Measurements from ENCODE around the gene L3MBTL4.

Gene L3MBTL4

GRCh38 chr18:6370886-6371635 lies 43.6 kb downstream of the L3MBTL4 start:
- ChIA-PET POLR2A (no interaction called here), CTCF (interaction anchor here (1.0 to 1.3 kb wide), 2 partner anchors 34 to 38 kb away, joined by 3 read pairs; no protein-coding TSS in a partner anchor)
- no peak for TF ChIP-seq CTCF (IDR thresholded peaks at IDR 0.05; ENCODE audit: control extremely low read depth, extremely low read depth, low read depth, missing control alignments)
- no peak for DNase-seq (ENCODE audit: extremely low spot score)

GRCh38 chr18:6370410-6370809 lies 44.3 kb downstream of the L3MBTL4 start:
- POLR2A ChIA-PET, result no interaction called here
- no peak for TF ChIP-seq CTCF (IDR thresholded peaks at IDR 0.05; ENCODE audit: control extremely low read depth, extremely low read depth, low read depth, missing control alignments)
- no peak for DNase-seq (ENCODE audit: extremely low spot score)
- CTCF ChIA-PET, result interaction anchor here (1.0 to 1.3 kb wide), 4 partner anchors 10 to 39 kb away, joined by 3 to 4 read pairs (median 4); no protein-coding TSS in a partner anchor

GRCh38 chr18:6368017-6368416 lies 46.7 kb downstream of the L3MBTL4 start:
- CTCF ChIA-PET, result interaction anchor here (1.0 to 1.3 kb wide), 6 partner anchors 8 to 476 kb away, joined by 3 to 5 read pairs (median 4); no protein-coding TSS in a partner anchor
- no peak for DNase-seq (ENCODE audit: extremely low spot score)

GRCh38 chr18:6367208-6367607 lies 47.5 kb downstream of the L3MBTL4 start:
- no peak for TF ChIP-seq CTCF (IDR thresholded peaks at IDR 0.05; ENCODE audit: control extremely low read depth, extremely low read depth, low read depth, missing control alignments)
- CTCF ChIA-PET, result interaction anchor here (1.0 to 1.3 kb wide), 7 partner anchors 9 to 475 kb away, joined by 3 to 5 read pairs (median 3); no protein-coding TSS in a partner anchor
- DNase-seq (ENCODE audit: extremely low spot score), result no peak
- POLR2A ChIA-PET, result no interaction called here

More at GRCh38 chr18:6368017-6368416, 46.7 kb downstream of the L3MBTL4 start:
- TF ChIP-seq CTCF (IDR thresholded peaks at IDR 0.05; ENCODE audit: control extremely low read depth, extremely low read depth, low read depth, missing control alignments), result no peak
- POLR2A ChIA-PET, result no interaction called here

GRCh38 chr18:6366776-6367175 lies 47.9 kb downstream of the L3MBTL4 start:
- ChIA-PET POLR2A (no interaction called here), CTCF (interaction anchor here (0.9 to 2.1 kb wide), 5 partner anchors 7 to 476 kb away, joined by 3 to 8 read pairs (median 3); no protein-coding TSS in a partner anchor)
- DNase-seq (ENCODE audit: extremely low spot score), result no peak
- TF ChIP-seq CTCF (IDR thresholded peaks at IDR 0.05; ENCODE audit: control extremely low read depth, extremely low read depth, low read depth, missing control alignments), result no peak

- POLR2A ChIA-PET, result no interaction called here
- no peak for DNase-seq (ENCODE audit: extremely low spot score)
- no peak for TF ChIP-seq CTCF (IDR thresholded peaks at IDR 0.05; ENCODE audit: control extremely low read depth, extremely low read depth, low read depth, missing control alignments)
- CTCF ChIA-PET, result interaction anchor here (1.0 to 2.1 kb wide), 2 partner anchors 8 to 393 kb away, joined by 3 to 8 read pairs; no protein-coding TSS in a partner anchor
Observed at GRCh38 chr18:6365385-6365784, 49.3 kb downstream of the L3MBTL4 start.
